HG02885 (cell line): ENCODE results near the gene PRR23C.

Experiments
- ATAC-seq: cut with Tn5 transposase; IDR thresholded peaks from one replicate; pipeline ENCODE4 v1.9.1; 2021; ENCODE audit warnings: mild to moderate bottlenecking; ENCODE audit not compliant: unreplicated experiment, poor library complexity

Gene PRR23C

GRCh38 chr3:139005356-139005993 is 39.2 kb downstream of the PRR23C start:
- ATAC-seq: no peak

DNA sequence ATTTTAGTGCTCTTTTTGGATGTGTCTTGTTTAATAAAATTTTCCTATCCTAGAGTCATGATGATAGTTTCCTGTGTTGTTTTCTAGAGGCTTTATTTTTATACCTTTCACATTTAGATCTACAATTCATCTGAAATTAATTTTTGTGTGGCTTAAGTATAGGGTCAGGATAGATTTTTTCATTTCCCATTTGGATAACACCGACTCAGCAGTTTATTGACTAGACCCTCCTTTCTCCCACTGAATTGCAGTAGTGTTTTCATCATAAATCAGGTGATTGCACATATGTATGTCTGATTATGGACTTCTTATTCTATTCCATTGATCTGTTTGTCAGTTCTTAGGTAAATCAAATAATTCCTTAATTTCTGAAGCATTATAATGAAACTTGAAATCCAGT is 49.0 kb downstream of the PRR23C start:
- no peak for ATAC-seq
